T-helper 22 cell (primary cell): ENCODE measurements around the gene SESN3.

Experiments
- DNase-seq: peaks from one replicate; pipeline ENCODE4 v3.0.0-alpha.2; 2020; ENCODE audit warnings: low read depth

The SESN3 gene

DNA sequence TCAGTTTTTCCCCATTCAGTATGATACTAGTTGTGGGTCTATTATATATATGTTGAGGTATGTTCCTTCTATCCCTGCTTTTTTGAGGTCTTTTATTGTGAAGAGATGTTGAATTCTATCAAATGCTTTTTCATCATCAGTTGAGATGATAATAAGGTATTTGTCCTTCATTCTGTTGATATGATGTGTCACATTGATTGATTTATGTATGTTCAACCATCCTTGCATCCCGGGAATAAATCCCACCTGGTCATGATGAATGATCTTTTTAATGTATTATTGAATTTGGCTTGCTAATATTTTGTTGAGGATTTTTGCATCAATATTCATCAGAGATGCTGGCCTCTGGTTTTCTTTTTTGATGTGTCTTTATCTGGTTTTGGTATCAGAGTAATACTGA, 115.4 kb downstream of the SESN3 start:
- no peak for DNase-seq
